Astrocyte of the spinal cord (primary cell): ENCODE measurements around the gene HRH3.

Experiments used
- DNase-seq: peaks from one replicate; pipeline ENCODE4 v3.0.0; 2011; ENCODE audit warnings: low read depth, low spot score
- H3K4me3 ChIP-seq: 2 replicates; pipeline ENCODE4 v1.5.1; 2011; ENCODE audit warnings: low read depth, mild to moderate bottlenecking, low read length, moderate library complexity
- in situ Hi-C: cut with HindIII; loops from 2 replicates; pipeline ENCODE4 v1.10.0; 2017; ENCODE audit warnings: low sequenced_read_pairs
- TF ChIP-seq, protein P1 (sequence below): IDR thresholded peaks from 2 replicates; pipeline ENCODE4 v1.5.1; 2012; ENCODE audit warnings: low read depth, mild to moderate bottlenecking, low read length, inconsistent platforms

Gene HRH3

DNA sequence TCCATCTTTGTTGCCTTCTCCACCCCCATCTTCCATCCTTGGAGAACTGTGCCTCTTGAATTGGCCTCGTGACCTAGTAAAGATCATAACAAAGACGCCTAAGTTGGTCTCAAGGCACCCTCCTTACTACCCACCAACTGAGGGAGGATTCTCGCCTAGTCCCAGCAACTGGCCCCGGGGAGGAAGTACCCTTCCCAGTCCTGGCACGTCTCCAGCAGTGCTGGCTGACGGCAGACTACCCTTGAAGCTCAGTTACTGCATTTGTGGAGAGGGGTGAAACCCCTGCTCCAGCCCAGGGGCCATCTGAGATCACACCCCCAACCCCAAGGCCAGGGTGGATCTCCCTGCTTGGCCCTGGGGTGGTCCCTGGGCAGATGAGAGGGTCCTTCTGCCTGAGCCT, 16.1 kb upstream of the HRH3 start:
- no peak for DNase-seq
- H3K4me3 ChIP-seq, result no peak overlapping the region
- in situ Hi-C loops, result no loop called here
- TF ChIP-seq, protein P1, sequence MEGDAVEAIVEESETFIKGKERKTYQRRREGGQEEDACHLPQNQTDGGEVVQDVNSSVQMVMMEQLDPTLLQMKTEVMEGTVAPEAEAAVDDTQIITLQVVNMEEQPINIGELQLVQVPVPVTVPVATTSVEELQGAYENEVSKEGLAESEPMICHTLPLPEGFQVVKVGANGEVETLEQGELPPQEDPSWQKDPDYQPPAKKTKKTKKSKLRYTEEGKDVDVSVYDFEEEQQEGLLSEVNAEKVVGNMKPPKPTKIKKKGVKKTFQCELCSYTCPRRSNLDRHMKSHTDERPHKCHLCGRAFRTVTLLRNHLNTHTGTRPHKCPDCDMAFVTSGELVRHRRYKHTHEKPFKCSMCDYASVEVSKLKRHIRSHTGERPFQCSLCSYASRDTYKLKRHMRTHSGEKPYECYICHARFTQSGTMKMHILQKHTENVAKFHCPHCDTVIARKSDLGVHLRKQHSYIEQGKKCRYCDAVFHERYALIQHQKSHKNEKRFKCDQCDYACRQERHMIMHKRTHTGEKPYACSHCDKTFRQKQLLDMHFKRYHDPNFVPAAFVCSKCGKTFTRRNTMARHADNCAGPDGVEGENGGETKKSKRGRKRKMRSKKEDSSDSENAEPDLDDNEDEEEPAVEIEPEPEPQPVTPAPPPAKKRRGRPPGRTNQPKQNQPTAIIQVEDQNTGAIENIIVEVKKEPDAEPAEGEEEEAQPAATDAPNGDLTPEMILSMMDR, result no peak

DNA sequence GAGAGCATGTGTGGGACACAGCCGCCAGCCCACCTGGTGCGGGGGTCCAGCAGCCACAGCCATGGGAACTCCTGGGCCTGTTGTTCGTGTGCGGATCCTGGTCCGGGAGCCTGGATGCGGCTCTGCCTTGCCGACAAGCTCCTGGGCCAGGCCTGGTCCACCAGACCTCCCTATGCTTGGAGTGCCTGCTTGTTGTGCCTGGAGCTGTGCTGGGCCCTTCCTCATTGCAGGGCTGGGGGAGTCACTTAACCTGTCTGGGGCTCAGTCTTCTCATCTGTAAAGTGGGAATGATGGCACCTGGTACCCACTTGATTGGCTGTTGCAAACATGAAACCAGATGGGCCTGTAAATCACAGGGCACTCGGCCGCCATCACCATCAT, 15.7 kb upstream of the HRH3 start:
- TF ChIP-seq, protein P1, result no peak
- DNase-seq, result no peak
- in situ Hi-C loops, result no loop called here
- H3K4me3 ChIP-seq, result no peak overlapping the region

DNA sequence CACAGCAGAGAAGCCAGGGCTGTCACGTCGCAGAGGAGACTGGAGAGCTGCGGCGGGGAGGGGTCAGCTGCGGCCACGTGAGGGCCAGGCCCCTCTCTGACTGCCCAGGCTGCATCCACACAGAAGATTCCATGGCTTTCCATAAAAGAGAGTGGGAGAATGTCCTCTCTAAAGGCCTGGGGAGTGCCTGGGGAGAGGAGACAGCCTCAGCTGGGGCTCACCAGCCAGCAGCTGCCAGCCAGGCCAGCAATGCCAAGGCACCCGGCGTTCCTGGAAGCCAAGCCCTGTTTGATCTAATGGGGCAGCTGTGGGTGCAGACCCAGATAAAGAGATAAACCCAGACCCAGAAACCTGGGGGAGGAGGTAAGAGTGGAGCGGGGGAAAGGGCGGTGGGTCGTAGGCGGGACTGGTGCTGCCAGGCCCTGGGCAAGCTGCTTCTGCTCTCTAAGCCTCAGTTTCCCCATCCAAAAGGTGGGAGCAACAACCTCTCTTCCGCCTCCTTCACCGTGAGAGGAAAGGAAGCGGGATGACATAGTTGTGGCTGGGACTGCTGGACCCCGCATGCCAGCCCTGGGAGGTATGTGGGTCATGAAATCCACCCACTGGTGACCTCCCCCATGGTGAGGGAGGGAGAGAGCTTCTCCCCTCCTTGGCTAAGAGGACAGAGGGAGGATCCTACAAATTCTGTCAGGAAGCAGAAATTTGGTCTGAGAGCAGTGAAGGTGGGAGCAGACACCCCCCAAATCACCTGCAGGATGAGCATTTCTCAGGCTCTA, 15.1 kb upstream of the HRH3 start:
- no peak overlapping the region for H3K4me3 ChIP-seq
- TF ChIP-seq, protein P1, result no peak
- DNase-seq, result no peak
- in situ Hi-C loops, result no loop called here

DNA sequence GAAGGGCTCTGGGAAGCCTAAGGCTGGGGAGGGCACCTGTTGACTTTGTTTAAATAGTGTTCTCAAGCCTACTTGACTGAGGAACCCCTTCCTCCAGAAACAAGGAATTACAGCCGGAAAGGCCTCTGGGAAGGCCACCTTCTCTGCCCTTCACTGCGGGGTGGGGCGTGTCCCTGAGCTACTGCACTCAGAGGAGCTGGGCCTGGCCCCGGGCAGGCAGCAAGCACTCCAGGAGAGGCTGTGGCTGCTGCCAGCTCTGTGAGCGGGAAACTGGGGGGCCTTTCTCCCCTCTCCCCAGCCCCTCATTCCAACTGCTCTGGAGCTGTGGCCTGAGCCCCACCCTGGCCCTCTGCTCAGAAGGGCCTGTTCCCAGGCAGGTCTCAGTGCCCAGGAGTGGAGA, 14.3 kb upstream of the HRH3 start:
- TF ChIP-seq, protein P1, result no peak
- H3K4me3 ChIP-seq, result no peak overlapping the region

DNA sequence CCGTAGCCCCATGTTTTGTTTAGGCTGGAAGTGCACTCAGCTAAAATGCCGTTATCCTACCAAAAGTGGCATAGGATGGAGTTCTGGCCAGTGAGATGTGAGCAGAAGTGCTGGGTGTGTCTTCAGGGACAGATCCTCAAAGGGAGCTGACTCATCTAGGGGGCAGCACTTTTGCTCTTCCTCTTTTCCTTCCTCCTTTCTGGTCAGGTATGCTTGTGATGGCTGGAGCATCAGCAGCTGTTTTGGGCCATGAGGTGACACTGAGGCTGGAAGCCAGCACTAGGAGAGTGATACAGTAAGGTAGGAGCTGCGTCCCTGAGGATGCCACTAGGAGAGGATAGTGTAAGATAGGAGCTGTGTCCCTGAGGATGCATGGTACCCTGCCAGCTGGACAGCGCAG, 13.6 kb upstream of the HRH3 start:
- DNase-seq, result no peak
- TF ChIP-seq, protein P1, result no peak
- in situ Hi-C loops, result no loop called here
- no peak overlapping the region for H3K4me3 ChIP-seq

More for the DNA sequence above, 14.3 kb upstream of the HRH3 start:
- in situ Hi-C loops, result no loop called here
- DNase-seq, result no peak

DNA sequence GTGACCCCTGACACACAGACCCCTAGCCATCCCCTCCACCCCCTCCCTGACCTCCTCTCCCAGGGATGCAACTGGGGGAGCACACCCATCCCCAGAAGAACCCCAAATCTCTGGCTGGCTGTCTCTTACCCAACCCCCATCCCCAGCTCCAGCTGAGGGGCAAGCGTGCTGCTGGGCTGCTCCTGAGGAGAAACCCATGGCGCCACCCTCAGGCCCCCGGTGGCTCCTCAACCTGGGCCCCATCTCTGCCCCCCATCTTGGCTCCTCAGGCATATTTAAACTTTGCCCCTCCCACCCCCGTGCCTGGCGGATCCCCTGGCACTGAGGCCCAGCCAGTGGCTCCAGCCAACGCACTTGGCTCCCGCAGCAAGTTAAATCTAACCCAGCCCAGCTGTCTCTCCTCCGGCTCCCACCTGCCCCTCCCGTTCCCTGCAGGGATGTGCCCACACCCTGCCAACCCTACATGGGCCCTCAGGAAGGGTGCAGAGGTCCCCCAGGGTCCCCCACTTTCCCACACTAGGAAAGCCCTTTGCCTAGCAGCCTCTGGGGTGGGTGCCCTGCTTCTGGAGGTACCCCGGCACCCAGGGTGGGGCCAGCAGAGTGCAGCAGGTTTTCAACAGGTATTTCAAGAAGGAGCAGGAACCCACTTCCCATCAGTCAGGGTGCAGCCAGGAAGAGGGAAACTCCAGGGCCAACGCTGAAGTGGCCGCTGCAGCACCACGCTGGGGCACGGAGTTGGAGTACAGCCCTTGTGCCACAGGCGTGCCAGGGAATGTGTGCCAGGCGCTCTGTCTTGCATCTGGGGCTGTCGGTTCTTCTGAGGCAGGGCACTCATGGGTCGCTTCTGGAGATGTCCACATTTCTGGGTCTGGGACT, 12.9 kb upstream of the HRH3 start:
- no peak overlapping the region for H3K4me3 ChIP-seq
- in situ Hi-C loops, result no loop called here
- TF ChIP-seq, protein P1, result no peak
- no peak for DNase-seq
